Skin epidermis (tissue), 12 donors: Measurements from ENCODE around the gene PPP1R36.
"Not testable (repeated sequence)": the region's sequence is repeated elsewhere in the genome, so short reads cannot be mapped to it uniquely, and the experiment has no call there.

Experiments used
- H3K27ac ChIP-seq, 21 experiments: fragments of 200-600 bp; sonication (generic) in 11 of 21; one replicate each; pipeline ENCODE4 v1.5.0; 2020; ENCODE audit warnings: mild to moderate bottlenecking in 3 of 21, inconsistent platforms in 2 of 21, moderate library complexity in 2 of 21
- H3K4me3 ChIP-seq, 7 experiments: fragments of 200-600 bp; sonication (generic) in 2 of 7; one replicate each; pipeline ENCODE4 v1.5.0; 2020; ENCODE audit warnings: inconsistent platforms in 2 of 7, mild to moderate bottlenecking in 2 of 7, moderate library complexity in 1 of 7

Gene PPP1R36

GRCh38 chr14:64515053-64515452, 34.7 kb upstream of the PPP1R36 start:
- Histone ChIP-seq H3K27ac (no peak overlapping the region), H3K4me3 (no peak overlapping the region)

- H3K4me3 ChIP-seq = no peak overlapping the region
- H3K27ac ChIP-seq = no peak overlapping the region
Observed at GRCh38 chr14:64516969-64517368, 32.8 kb upstream of the PPP1R36 start.

- not testable (repeated sequence) for H3K27ac ChIP-seq, H3K4me3 ChIP-seq
Observed at GRCh38 chr14:64517667-64518066, 32.1 kb upstream of the PPP1R36 start.

GRCh38 chr14:64518229-64518628, 31.5 kb upstream of the PPP1R36 start:
- Histone ChIP-seq H3K4me3 (no peak overlapping the region), H3K27ac (no peak overlapping the region)

GRCh38 chr14:64520699-64521098, 29.1 kb upstream of the PPP1R36 start:
- H3K27ac ChIP-seq = no peak overlapping the region

GRCh38 chr14:64522591-64523355, 27.0 kb upstream of the PPP1R36 start:
- H3K4me3 ChIP-seq = no peak overlapping the region
- no peak overlapping the region for H3K27ac ChIP-seq

More at GRCh38 chr14:64520699-64521098, 29.1 kb upstream of the PPP1R36 start:
- H3K4me3 ChIP-seq = no peak overlapping the region

GRCh38 chr14:64525354-64525753, 24.4 kb upstream of the PPP1R36 start:
- H3K27ac ChIP-seq = no peak overlapping the region
- H3K4me3 ChIP-seq = no peak overlapping the region

GRCh38 chr14:64531567-64531966, 18.2 kb upstream of the PPP1R36 start:
- Histone ChIP-seq H3K27ac (no peak overlapping the region), H3K4me3 (no peak overlapping the region)

GRCh38 chr14:64536488-64537245, 13.1 kb upstream of the PPP1R36 start:
- Histone ChIP-seq H3K27ac (no peak overlapping the region), H3K4me3 (no peak overlapping the region)

- H3K27ac ChIP-seq = peak within 1 kb of the TSS; percentile 45 to 94 (median 83)
Observed at GRCh38 chr14:64540208-64541202, 9.3 kb upstream of the PPP1R36 start, which contains the start of gene HSPA2. HSPA2 (plus strand) TSS chr14:64540741; CDS start chr14:64540850, 109 bp downstream.

GRCh38 chr14:64541261-64541971, 8.3 kb upstream of the PPP1R36 start:
- Histone ChIP-seq H3K4me3 (peak overlapping the region; percentile 29 to 66 (median 50)), H3K27ac (peak overlapping the region in 2 of 21 experiments; percentile 12 to 47)

More at GRCh38 chr14:64540208-64541202, 9.3 kb upstream of the PPP1R36 start, which contains the start of gene HSPA2:
- peak within 1 kb of the TSS; percentile 36 to 66 (median 53) for H3K4me3 ChIP-seq

- H3K27ac ChIP-seq = peak overlapping the region in 2 of 21 experiments; percentile 14 to 18
Observed at GRCh38 chr14:64541972-64542835, 7.6 kb upstream of the PPP1R36 start.

GRCh38 chr14:64542836-64543201, 6.9 kb upstream of the PPP1R36 start:
- Histone ChIP-seq H3K4me3 (peak overlapping the region; percentile 29 to 66 (median 50)), H3K27ac (no peak overlapping the region)

More at GRCh38 chr14:64541972-64542835, 7.6 kb upstream of the PPP1R36 start:
- peak overlapping the region; percentile 29 to 66 (median 50) for H3K4me3 ChIP-seq

GRCh38 chr14:64544607-64545312, 5.0 kb upstream of the PPP1R36 start:
- Histone ChIP-seq H3K4me3 (no peak overlapping the region), H3K27ac (no peak overlapping the region)

- no peak overlapping the region for H3K4me3 ChIP-seq
- peak overlapping the region in 3 of 21 experiments; percentile 22 to 75 (median 49) for H3K27ac ChIP-seq
Observed at GRCh38 chr14:64549016-64549415, 745 bp upstream of the PPP1R36 start.

- H3K4me3 ChIP-seq = no peak overlapping the region
Observed at GRCh38 chr14:64550621-64551333, 1.0 kb downstream of the PPP1R36 start.

GRCh38 chr14:64554556-64554955, 4.8 kb downstream of the PPP1R36 start:
- H3K4me3 ChIP-seq = no peak overlapping the region

More at GRCh38 chr14:64550621-64551333, 1.0 kb downstream of the PPP1R36 start:
- H3K27ac ChIP-seq = peak overlapping the region in 4 of 21 experiments; percentile 41 to 75 (median 60)

More at GRCh38 chr14:64554556-64554955, 4.8 kb downstream of the PPP1R36 start:
- H3K27ac ChIP-seq = no peak overlapping the region
